Vagina (tissue), 2 donors: ENCODE data around the gene DPYD.

ENCODE experiments used
- POLR2A ChIP-seq, 2 donors: fragments of 450-650 bp; IDR thresholded peaks; one replicate each; pipeline ENCODE4 v1.6.1; 2017; ENCODE audit warnings: antibody characterized with exemption in 2 of 2, mild to moderate bottlenecking in 2 of 2, moderate library complexity in 2 of 2
- TF ChIP-seq, protein P1 (sequence below), 3 experiments: fragments of 450-650 bp in 2 of 3; fragments of 200-600 bp in 1 of 3; sonication (generic) in 1 of 3; IDR thresholded peaks; one replicate each; pipeline ENCODE4 v1.5.1; 2017 to 2019; ENCODE audit warnings: antibody characterized with exemption in 3 of 3, mild to moderate bottlenecking in 2 of 3, moderate library complexity in 2 of 3

DNA sequence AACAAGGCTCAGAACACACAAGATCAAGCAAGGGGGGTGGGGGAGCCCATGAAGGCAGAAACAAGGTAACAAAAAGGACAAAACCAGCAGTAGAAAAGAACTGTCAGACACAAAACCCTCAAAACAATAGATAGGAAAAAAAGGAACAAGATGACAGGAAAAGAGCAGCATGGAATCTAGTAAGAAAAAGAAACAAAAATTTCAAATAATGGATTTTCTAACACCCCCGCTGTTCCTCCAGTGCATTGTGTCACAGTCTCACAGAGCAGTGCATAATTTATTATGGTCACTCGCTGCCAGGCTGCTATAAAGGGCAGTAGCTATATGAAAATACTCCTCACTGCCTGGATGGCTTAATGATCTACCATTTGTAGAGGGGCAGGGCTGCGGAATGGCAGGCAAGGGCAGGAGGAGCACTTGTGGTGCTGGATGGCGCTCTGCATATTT, 567.9 kb downstream of the DPYD start:
- no peak for TF ChIP-seq POLR2A (IDR thresholded peaks at IDR 0.05)
- TF ChIP-seq, protein P1, sequence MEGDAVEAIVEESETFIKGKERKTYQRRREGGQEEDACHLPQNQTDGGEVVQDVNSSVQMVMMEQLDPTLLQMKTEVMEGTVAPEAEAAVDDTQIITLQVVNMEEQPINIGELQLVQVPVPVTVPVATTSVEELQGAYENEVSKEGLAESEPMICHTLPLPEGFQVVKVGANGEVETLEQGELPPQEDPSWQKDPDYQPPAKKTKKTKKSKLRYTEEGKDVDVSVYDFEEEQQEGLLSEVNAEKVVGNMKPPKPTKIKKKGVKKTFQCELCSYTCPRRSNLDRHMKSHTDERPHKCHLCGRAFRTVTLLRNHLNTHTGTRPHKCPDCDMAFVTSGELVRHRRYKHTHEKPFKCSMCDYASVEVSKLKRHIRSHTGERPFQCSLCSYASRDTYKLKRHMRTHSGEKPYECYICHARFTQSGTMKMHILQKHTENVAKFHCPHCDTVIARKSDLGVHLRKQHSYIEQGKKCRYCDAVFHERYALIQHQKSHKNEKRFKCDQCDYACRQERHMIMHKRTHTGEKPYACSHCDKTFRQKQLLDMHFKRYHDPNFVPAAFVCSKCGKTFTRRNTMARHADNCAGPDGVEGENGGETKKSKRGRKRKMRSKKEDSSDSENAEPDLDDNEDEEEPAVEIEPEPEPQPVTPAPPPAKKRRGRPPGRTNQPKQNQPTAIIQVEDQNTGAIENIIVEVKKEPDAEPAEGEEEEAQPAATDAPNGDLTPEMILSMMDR (IDR thresholded peaks at IDR 0.05) = no peak
